ENCODE measurements around the gene GGTLC2.

DNA sequence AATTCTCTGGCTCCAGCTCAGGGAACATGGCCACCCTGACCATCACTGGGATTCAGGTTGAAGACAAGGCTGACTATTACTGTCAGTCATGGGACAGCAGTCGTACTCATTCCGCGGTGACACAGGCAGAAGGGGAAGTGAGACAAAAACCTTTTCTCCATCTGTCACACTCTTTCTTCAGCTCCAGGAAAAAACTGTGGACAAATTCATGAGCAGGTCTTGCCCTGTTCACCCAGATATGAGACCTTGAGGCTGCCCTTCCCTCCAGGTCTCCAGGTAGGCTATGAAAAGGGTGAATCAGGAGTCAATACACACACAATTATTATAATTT is 39.4 kb upstream of the GGTLC2 start:
- TF ChIP-seq CTCF (IDR thresholded peaks at IDR 0.05) (no peak), POLR2A (IDR thresholded peaks at IDR 0.05) (no peak)
